T-helper 2 cell treated with Interferon-gamma antibody and Interleukin-4, amounts not matched to agents 100 ng/mL and 5 ng/mL, for 36 hours (primary cell): ENCODE measurements around the gene FNBP1L. TPM values are rescaled to one million over a fixed set of nuclear protein-coding genes. Genes with fewer than 3 reads are reported as not detected.
"Not testable (repeated sequence)": the region's sequence is repeated elsewhere in the genome, so short reads cannot be mapped to it uniquely, and the experiment has no call there.

Experiments used
- intact Hi-C: fragments of 100-400 bp; cut with micrococcal nuclease; formaldehyde crosslinking; loops from one replicate; pipeline ENCODE4 v1.15.1; 2023
- total RNA-seq: library from RNA; stranded (reverse); gene quantifications from 2 replicates; pipeline ENCODE4 v1.2.3, GENCODE V29; 2022

The FNBP1L gene
- total RNA-seq, 1 donor from 2014 or later, result 0.39 TPM

- intact Hi-C loops, result no loop called here
Observed at GRCh38 chr1:93528412-93528811, 80.5 kb downstream of the FNBP1L start.

GRCh38 chr1:93531193-93531592 lies 83.3 kb downstream of the FNBP1L start:
- intact Hi-C loops, result no loop called here

GRCh38 chr1:93532780-93533378 lies 85.0 kb downstream of the FNBP1L start:
- intact Hi-C loops, result no loop called here

- intact Hi-C loops, result no loop called here
Observed at GRCh38 chr1:93533677-93534076, 85.8 kb downstream of the FNBP1L start.

- intact Hi-C loops, result no loop called here
Observed at GRCh38 chr1:93537396-93537795, 89.5 kb downstream of the FNBP1L start.

GRCh38 chr1:93537924-93538323 lies 90.0 kb downstream of the FNBP1L start:
- intact Hi-C loops, result no loop called here

- intact Hi-C loops, result no loop called here
Observed at GRCh38 chr1:93541045-93541444, 93.1 kb downstream of the FNBP1L start.

- intact Hi-C loops, result no loop called here
Observed at GRCh38 chr1:93542398-93542797, 94.5 kb downstream of the FNBP1L start.

GRCh38 chr1:93546162-93546863 lies 98.4 kb downstream of the FNBP1L start:
- intact Hi-C loops, result no loop called here

- intact Hi-C loops, result no loop called here
Observed at GRCh38 chr1:93549131-93549530, 101.2 kb downstream of the FNBP1L start.

- intact Hi-C loops, result no loop called here
Observed at GRCh38 chr1:93549811-93550210, 101.9 kb downstream of the FNBP1L start.

- intact Hi-C loops, result no loop called here
Observed at GRCh38 chr1:93552741-93553455, 105.0 kb downstream of the FNBP1L start.

GRCh38 chr1:93553886-93554490 lies 106.1 kb downstream of the FNBP1L start:
- intact Hi-C loops, result not testable (repeated sequence)

GRCh38 chr1:93554883-93555872 lies 107.3 kb downstream of the FNBP1L start:
- intact Hi-C loops, result no loop called here

GRCh38 chr1:93556291-93556690 lies 108.4 kb downstream of the FNBP1L start:
- intact Hi-C loops, result no loop called here

GRCh38 chr1:93559045-93559444 lies 111.1 kb downstream of the FNBP1L start:
- intact Hi-C loops, result no loop called here

GRCh38 chr1:93559695-93560094 lies 111.8 kb downstream of the FNBP1L start:
- intact Hi-C loops, result no loop called here

- intact Hi-C loops, result no loop called here
Observed at GRCh38 chr1:93565496-93566206, 117.7 kb downstream of the FNBP1L start.

- intact Hi-C loops, result no loop called here
Observed at GRCh38 chr1:93566227-93566626, 118.3 kb downstream of the FNBP1L start.

GRCh38 chr1:93567255-93567918 lies 119.5 kb downstream of the FNBP1L start:
- intact Hi-C loops, result no loop called here
